Measurements from ENCODE around the gene BACH2.
"Not testable (repeated sequence)": the region's sequence is repeated elsewhere in the genome, so short reads cannot be mapped to it uniquely, and the experiment has no call there.

Gene BACH2

DNA sequence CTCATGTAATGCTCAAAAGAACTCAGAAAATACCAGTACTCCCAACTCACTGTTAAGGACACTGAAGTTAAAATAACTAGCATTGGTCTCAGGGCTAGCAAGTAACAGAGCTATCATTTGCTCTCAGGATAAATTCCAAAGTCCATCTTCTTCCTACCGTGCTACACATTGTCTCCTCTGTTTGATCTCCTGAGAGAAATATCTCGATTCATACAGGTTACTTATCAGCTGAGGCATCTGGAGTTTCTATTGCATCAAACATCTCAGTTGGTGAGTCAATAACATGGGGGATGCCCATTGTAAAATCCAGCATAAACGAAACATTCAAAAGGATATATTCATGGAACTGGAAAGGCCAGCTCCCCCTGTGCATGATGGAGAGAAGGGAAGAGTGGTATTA is 147.4 kb downstream of the BACH2 start:
- no peak for DNase-seq

DNA sequence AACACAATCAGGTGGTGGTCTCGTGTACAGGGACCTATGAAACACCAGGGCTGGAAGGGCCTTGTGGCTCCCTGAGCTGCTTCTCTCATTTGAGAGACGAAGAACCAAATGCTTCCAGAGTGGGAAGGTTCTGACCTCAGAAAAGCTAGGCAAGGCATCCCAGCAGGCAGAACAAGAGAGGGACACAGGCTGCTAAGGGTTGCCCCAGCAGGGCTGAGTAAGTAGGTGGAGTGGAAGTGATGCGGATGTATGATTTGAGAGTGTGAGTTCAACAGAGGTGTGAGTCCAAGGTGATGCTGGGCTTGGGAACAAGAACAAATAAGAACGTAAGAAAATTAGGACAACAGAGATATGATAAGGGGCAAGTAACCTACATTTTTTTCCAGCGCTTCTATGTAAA is 147.8 kb downstream of the BACH2 start:
- no peak for DNase-seq

DNA sequence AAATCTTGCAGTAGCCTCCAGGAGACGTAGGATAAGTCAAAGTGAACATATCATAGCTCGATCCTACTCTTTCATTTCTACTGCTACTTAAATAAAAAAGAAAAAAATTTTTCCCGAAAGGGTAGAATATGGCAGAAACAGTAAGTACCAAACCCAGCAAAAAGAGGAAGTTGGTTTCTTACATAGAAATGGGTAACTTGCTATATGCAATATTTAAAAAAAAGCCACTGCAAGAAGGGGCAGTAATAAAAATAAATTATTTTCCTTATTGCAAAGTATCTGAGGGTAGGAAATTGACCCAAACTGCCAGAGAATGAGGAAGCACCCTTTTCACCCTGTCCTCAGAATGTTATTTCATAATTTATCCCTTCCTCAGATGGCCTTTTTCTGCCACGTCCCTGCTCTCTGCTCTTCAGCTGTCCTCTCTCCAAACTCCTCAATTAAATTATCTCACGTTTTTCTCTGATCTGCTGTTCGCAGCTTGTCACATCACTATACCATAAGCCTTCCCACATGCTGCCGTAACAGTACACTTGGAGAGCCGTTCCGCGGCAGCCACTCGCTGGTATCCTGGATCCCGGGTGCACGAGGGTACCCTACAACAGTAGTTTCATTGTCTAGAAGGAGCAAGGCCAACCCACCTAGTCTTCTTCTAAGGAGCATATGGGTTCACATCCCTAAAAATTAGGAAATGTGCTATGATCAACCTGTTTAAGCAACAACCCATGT is 149.6 kb downstream of the BACH2 start:
- DNase-seq, result no peak

DNA sequence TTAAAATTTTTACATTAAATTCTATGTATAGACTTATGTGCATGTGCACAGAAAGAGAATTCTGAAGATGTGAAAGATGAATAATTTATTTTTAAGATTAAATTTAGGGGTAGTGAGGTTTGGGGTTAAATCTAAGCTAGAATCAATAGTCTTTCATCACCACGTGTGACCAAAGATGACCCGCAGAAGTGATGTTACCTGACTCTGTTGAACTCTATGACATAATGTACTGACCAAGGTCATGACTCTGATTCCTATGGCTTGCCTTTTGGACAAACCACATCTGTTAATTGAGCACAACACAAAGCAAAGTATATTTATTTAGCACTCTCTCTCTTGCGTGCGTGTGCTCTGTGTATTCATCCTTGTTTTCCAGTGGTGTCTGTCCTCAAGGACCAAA is 150.6 kb downstream of the BACH2 start:
- no peak for DNase-seq

DNA sequence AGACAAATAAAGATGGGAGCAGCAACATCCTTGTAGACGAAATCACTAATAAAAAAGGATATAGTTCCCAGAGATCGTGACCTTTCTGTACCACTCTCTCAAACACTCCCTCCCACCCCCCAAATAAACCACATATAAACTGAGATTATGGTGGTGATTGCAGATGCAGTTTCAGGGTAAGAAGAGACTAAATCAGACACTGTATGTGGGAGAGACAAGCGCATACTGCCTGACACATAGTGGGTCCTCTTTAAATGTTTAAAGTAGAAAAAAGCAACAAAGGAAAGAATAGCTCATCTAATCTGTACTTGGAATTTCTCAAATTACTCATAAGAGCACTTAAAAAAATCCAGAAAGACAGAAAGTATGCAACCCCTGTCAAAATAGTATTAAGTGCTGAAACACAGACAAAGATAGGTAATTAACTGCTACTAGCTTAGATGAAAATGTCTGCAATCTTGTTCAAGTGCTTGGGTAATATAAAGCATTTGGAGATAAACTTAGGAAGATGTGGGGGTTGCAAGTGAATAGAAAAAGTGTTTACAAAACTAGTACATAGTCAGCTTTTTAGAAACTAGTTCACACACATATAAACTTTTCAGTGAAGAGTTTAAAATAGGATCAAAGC is 151.6 kb downstream of the BACH2 start:
- DNase-seq, result no peak

DNA sequence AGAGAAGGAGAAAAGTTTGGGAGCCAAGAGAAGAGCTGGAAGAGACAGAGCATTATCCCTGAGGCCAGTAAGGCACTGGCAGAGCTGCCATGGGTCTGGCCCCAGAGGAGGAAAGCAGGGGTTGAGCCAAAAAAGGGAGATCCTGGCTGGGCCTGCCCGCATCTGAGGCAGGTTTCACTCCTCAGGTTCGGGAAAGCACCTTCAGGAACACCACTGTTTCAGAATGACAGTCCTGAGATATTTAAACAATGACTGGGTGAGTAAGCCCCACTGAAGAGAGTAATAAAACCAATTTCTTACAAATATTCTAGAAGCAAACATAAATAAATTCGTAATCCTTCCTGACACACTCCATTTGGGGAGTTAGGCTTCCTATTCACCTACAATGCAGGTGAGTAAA is 152.2 kb downstream of the BACH2 start:
- DNase-seq, result no peak

DNA sequence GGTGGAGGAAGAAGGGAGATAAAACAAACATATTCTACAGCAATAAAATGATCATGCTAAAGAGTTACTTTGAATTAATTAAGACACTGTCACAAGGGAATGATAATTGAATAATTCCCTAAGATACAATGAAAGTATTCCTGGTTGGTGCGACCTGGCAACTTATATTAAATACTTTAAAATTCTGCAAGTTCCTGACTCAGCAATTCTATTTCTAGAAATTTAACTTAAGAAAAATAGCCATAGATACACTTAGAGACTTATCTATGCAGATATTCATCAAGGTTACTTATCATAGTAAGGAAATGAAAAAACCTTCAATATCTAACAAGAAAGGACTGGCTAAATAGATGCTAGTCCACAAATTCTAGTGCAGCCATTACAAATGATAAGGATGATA is 156.0 kb downstream of the BACH2 start:
- DNase-seq, result no peak

DNA sequence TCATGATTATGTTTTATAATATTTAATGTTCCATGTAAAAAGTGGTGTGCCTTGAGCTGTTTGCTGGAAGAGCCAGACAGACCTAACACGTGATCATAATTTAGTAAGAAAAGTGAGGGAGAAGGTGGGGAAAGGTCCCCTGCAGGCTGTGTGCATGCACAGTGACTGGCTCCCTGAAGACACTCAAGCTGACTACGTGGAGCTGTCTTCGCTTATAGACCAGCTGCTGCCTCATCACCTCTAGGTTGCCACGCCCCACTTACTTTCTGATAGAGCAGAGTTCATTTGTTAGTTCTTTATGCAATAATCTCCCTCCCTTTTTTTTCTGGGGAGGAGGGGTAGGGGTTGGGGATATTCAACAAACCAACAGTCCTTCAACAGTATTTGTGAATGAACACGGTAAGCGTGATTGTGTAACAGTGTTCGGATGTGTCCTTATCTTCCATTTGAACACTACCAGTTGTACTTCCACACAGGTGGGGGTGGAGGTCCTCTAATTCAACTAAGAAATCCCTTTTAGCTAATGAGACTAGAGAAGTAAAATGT is 157.3 kb downstream of the BACH2 start:
- no peak for DNase-seq

DNA sequence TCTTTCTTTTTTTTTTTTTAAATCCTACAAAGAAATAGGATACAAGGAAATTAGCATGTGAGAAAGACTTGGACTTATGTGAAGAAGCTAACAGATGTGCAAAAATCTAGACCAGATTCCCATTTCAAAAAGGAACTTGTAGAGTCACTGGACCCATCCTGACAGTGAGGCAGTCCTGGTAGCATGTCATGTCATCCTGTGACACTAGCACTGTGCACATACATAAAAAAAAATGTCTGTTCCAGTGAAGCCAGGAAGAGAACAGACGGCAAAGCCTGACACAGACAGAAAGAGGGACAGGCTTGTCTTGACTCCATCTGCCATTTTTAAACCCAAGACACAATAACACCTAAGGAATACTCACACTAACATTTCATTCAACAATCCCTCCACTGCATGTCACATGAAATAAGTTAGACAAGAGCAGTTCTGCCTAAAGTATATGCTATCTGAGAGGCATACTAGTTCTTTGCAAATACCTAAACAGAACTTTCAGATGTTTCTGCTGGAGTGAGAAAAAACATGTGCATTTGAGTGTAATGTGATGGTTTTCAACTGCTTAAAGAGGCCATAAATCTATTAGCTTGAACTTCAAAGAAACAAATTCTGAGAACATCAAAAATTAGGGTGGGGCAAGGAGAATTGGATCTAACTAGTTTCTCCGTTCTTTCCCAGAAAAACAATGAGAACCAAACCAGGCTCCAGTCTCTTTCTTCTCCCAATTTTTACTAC is 159.6 kb downstream of the BACH2 start:
- DNase-seq, result no peak

DNA sequence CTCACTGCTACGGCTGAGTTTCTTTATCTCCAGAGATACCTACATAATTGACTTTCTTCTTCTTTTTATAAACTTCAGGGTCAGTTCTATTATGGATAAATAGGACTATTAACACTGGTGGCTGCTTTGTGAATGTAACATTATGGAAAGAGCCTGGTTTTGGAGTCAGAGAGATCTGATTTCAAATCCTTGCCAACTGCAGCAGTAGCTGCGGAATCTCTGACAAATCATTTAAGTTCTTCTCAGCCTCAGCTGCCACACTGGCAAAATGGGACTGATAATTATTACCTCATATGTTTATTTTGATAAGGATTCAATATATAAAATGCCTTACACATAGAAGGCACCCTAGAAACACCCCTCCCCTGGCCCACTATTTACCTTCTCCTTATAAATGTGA is 160.5 kb downstream of the BACH2 start:
- DNase-seq, result no peak

DNA sequence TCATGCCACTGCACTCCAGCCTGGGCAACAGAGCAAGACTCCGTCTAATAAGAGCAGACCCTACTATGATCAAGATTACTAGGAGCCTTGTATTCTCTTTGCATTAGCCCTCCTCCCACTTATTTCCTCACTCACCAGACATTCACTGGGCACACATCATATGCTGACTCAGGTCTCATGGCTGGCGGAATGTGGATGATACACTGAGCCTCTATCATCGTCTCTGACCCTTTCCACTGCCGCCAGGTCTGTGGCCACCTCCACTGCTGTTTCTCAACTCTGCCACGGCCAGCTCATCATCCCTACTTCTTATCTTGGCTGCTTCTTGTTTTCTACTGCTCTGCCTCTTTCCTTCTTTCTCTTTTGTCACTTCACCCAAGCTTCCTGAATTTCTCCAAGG is 161.0 kb downstream of the BACH2 start:
- no peak for DNase-seq

DNA sequence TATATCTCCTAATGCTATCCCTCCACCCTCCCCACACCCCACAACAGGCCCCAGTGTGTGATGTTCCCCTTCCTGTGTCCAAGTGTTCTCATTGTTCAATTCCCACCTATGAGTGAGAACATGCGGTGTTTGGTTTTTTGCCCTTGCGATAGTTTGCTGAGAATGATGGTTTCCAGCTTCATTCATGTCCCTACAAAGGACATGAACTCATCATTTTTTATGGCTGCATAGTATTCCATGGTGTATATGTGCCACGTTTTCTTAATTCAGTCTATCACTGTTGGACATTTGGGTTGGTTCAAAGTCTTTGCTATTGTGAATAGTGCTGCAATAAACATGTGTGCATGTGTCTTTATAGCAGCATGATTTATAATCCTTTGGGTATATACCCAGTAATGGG is 163.0 kb downstream of the BACH2 start:
- DNase-seq, result not testable (repeated sequence)

DNA sequence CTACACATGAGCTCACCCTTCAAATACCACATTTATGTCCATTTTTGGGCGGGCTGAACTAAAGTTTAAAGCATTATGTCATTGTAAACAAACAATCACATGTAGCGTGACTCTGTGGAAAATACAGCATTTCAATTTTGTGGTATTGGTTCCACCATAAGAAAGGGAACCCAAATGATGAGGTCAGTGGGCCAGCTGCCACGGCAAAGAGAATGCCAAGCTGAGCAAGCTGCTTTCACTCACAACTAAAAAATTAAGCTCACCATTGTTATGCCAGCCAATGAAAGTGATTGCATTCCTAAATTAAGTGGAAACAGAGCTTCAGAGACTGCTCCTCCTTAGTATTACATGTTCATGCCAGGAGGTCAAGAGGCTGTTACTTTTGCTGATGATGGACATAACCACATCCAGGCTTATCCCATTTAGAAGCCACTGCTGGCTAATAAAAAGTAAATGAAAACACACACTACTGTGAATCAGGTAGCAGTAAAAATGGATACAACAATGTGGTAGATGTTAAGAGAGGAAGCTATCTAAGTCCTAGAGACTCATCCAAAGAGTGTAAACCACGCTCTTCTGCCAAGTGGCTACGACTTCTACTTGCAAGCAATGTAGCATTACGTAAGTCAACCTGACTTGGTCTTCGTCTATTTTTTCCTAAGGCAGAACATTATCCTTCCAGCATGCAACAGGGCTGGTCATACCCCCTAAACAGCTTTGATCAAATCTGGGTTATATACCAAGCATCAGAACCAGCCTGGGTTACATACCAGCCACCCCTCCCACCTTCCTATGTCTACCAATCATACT is 164.8 kb downstream of the BACH2 start:
- no peak for DNase-seq

DNA sequence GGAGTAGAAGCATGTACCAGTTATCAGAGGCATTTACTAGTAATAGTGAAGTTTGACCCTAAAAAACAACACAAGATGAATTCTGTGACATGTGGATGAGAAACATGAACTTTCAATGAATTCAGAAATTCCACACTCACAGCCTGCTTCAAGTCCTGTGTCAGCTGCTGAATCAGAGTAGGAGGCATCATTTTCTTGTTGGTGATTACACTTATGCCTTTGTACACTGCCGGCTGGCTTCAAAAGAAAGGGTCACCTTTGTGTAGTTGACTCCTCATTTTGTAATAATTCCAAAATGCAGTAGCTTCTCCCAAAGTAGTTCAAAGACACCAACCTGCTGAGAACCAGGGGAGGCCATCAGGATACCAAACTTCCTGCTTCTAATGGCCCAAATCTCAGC is 165.5 kb downstream of the BACH2 start:
- DNase-seq, result no peak

DNA sequence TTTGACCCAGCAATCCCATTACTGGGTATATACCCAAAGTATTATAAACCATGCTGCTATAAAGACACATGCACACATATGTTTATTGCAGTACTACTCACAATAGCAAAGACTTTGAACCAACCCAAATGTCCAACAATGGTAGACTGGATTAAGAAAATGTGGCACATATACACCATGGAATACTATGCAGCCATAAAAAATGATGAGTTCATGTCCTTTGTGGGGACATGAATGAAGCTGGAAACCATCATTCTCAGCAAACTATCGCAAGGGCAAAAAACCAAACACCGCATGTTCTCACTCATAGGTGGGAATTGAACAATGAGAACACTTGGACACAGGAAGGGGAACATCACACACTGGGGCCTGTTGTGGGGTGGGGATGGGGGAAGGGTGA is 168.0 kb downstream of the BACH2 start:
- DNase-seq, result not testable (repeated sequence)

DNA sequence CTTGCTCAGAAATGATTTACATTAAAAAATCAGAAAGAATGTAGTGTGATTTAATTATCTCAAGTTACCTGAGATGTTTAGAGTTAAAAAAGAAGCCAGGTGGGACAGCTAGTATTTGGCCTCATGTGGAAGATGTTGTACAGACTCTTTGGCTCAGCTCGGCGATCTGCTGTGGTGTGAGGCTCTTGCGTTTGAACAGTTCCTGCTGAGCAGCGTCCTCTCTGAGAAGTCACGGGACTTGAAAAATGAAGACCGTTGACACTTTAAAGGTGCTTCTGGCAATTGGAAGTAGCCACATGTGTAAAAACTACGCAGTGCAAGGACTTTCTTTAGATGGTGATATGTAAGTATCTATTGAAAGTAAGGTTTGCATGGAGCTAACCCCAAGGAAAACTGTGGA is 169.0 kb downstream of the BACH2 start:
- no peak for DNase-seq

DNA sequence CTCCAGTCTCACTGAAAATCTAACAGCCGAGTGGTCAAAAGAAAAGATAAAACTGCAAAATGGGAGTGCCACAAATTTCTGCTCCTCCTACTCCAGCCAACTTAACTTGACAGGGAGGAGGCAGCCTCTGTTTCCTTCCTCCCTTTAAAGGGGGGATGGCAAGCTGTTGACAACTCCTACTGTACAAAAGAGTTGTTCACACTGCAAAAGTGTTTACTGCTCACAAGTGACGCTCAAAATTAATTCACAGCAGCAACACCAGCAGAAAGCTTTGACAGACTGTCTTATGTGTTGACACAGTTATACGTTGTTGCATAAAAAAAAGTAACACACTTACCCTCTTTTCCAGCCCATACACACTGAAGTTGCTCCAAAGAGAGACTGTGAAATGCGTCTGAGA is 169.8 kb downstream of the BACH2 start:
- DNase-seq, result no peak

DNA sequence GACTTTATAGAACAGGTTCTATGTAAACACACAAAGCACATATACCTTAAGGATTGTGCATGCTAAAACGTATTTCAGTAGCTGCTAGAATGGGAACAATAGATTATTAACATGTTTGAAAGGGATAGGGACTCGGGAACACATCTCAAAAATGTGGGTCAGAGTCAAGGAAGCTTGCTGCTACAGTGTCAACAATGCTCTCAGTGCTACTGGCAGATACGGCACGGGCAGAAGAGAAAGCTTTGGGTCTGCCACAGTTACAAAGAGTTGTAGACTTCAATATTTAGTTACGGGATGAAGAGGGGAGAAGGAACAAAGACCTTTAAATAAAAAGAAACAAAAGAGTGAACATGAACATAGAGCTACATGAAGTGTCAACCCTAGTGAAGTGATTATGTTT is 170.5 kb downstream of the BACH2 start:
- no peak for DNase-seq

DNA sequence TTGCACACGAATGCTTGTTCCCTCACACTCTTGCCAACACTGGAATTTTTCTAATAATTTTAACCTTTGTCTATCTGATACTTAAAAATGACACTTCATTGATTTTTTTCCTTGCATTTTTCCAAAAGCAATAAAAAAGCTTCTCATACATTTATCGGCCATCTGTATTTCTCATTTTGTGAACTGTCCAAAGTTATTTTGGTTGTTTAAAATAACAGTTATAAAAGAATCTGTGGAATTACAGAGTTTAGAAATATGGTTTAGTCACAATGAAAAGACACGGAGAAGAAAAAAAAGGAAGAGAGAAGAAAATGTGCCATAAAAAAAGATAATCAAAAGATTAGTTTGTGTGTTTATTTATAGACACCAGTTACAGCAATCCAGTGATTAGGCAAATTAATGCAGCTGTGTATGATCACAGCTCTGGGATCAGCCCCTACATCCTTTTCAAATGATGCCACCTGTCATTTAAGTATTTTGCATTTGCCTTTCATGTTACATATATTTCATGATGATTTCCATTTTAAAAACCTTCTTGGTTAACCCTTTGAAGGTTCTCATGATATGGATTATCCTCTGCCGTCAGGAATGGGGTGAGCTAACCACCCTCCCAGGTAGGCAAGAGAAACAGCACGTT is 171.7 kb downstream of the BACH2 start:
- DNase-seq, result no peak

DNA sequence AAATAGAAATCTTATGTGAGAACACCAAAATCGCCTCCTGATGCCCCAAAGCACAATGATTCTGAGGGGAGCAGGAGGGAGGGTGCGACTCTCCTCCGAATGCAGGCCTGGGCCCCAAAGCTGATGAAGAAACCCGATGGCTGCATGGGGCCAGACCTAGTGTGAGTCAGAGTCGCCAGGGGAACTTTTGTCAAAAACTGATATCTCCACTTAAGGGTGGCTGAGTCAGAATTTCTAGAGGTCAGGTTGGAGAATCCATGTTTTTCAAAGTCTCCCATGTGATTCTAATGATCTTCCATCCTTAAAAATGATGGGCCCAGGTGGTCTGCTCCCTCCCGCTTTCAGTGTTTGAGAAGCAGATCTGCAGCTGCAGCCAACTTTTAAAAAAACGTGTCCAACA is 172.8 kb downstream of the BACH2 start:
- no peak for DNase-seq

DNA sequence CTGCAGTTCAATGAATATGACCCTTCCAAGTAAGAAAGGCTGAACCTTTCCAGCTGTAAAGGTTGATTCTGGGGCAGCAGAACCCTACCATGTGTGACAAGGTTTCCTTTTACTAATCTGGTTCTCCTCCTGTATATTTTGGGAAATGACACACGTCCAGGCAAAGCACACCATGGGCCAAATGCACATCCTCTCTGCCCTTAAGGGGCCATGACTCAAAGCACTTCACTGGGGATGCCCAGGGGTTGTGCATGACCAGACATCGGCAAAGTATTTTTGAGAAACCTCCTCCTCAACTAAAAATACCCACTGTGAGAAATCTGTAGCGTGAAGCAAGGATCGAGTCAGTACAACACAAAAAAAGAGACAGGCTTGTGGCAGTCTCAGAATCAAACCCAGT is 174.7 kb downstream of the BACH2 start:
- DNase-seq, result no peak

DNA sequence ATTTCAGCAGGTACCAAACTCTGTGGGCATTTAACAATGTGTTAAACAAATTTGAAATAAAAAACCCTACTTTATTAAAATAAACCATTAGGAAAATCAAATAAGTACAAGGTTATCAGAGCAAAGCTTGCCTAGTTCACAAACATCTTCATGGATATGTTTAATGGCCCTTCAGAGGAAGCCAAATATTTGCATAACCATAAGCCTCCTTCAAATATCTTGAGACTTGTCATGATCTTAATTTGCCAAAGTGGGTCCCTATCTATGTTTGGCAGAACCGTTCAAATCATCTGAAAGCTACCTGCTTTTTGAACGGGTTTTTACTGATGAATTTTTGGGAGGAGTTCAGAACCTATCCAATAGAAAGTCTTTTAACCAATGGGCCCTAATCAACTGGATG is 176.3 kb downstream of the BACH2 start:
- no peak for DNase-seq

DNA sequence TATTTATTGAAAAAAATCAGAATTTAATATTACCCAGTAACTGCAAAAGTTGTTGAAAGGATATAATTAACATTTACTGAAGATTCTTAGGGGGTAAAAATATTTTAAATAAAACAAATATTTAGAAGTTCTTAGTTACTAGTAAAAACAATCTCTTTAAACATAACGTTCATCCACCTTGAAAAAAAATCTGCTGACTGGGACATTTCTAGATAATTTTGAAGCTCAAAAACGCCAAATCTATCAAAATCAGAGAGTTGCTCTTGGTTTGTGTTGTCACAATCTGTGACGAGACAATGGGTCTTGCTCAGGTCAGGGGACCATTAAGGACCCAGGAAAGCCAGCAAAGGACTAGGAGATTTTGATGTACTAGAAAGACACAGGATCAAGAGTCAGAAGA is 177.0 kb downstream of the BACH2 start:
- no peak for DNase-seq

All from activated T-cell treated with anti-CD3 and anti-CD28 coated beads for 4 hours (primary cell).